DOHH2 (cell line): ENCODE results near the gene DNAJA3.

ENCODE experiments used
- EZH2phosphoT487 ChIP-seq: fragments of 200-600 bp; sonication (generic); IDR thresholded peaks from 2 replicates; pipeline ENCODE4 v1.6.1; 2017; ENCODE audit warnings: borderline replicate concordance, mild to moderate bottlenecking, antibody characterized with exemption, low read length, moderate library complexity, mixed read lengths
- TF ChIP-seq, protein P1 (sequence below): fragments of 200-600 bp; sonication (generic); IDR thresholded peaks from one replicate; pipeline ENCODE4 v1.5.1; 2014; ENCODE audit warnings: antibody characterized with exemption, mild to moderate bottlenecking, low read depth, low read length; ENCODE audit not compliant: poor library complexity, severe bottlenecking

DNA sequence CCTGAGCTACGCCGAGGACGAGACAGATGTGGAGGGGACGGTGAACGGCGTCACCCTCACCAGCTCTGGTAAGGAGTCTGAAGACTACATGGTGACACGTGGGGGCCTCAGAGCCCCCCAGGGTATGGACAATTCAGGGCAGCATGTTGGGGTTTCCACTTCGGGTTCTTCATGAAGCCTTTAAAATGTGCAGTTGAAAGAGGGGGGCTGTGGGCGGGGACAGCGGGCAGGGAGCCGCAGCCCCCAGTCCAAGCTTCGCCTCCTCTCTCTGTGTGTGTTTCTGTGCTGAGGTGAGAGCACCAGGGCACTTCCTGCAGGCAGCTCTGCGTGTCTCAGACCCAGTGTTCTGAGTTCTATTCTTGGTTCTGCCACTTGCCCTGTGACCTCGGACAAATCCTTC, 24.8 kb downstream of the DNAJA3 start:
- TF ChIP-seq, protein P1, sequence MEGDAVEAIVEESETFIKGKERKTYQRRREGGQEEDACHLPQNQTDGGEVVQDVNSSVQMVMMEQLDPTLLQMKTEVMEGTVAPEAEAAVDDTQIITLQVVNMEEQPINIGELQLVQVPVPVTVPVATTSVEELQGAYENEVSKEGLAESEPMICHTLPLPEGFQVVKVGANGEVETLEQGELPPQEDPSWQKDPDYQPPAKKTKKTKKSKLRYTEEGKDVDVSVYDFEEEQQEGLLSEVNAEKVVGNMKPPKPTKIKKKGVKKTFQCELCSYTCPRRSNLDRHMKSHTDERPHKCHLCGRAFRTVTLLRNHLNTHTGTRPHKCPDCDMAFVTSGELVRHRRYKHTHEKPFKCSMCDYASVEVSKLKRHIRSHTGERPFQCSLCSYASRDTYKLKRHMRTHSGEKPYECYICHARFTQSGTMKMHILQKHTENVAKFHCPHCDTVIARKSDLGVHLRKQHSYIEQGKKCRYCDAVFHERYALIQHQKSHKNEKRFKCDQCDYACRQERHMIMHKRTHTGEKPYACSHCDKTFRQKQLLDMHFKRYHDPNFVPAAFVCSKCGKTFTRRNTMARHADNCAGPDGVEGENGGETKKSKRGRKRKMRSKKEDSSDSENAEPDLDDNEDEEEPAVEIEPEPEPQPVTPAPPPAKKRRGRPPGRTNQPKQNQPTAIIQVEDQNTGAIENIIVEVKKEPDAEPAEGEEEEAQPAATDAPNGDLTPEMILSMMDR = no peak
- no peak for TF ChIP-seq EZH2phosphoT487
